Subcutaneous abdominal adipose tissue (tissue), 5 donors: ENCODE results near the gene LRCH1.
A peak's percentile ranks its signal among the peaks of the same experiment; 100 is the strongest.

ENCODE experiments used
- H3K27ac ChIP-seq: one replicate; pipeline ENCODE4 v1.7.0; 2013; ENCODE audit warnings: low read depth, mild to moderate bottlenecking, inconsistent platforms, low read length, moderate library complexity
- H3K27me3 ChIP-seq, 5 donors: one replicate each; pipeline ENCODE4 v1.7.0; 2013; ENCODE audit warnings: low read length in 5 of 5, inconsistent platforms in 1 of 5; ENCODE audit not compliant: control insufficient read depth in 5 of 5, insufficient read depth in 4 of 5
- H3K36me3 ChIP-seq, 5 donors: one replicate each; pipeline ENCODE4 v1.7.0; 2013; ENCODE audit warnings: low read length in 5 of 5; ENCODE audit not compliant: control insufficient read depth in 5 of 5, insufficient read depth in 5 of 5
- H3K4me1 ChIP-seq, 5 donors: one replicate each; pipeline ENCODE4 v1.7.0; 2013; ENCODE audit warnings: low read length in 5 of 5, mild to moderate bottlenecking in 3 of 5, moderate library complexity in 1 of 5; ENCODE audit not compliant: control insufficient read depth in 5 of 5, insufficient read depth in 5 of 5
- H3K4me3 ChIP-seq, 5 donors: one replicate each; pipeline ENCODE4 v1.7.0; 2013; ENCODE audit warnings: low read length in 5 of 5, low read depth in 1 of 5
- H3K9ac ChIP-seq, 5 donors: one replicate each; pipeline ENCODE4 v1.7.0; 2013; ENCODE audit warnings: low read length in 5 of 5, mild to moderate bottlenecking in 4 of 5, moderate library complexity in 3 of 5
- H3K9me3 ChIP-seq, 5 donors: one replicate each; pipeline ENCODE4 v1.7.0; 2013; ENCODE audit warnings: low read length in 5 of 5; ENCODE audit not compliant: control insufficient read depth in 5 of 5
- donor health status: healthy.
- donor health status: healthy.
- donor health status: healthy.
- donor health status: healthy.
- donor health status: healthy.

LRCH1 gene

GRCh38 chr13:46571189-46571908 lies 18.4 kb downstream of the LRCH1 start:
- Histone ChIP-seq H3K4me3 (no peak overlapping the region), H3K27me3 (no peaks in the 10 kb centered on the region), H3K9ac (no peak overlapping the region), H3K27ac (no peak overlapping the region), H3K4me1 (peaks cover 0 to 32% (median 16%) of the 10 kb centered on the region in 5 donors), H3K36me3 (no peaks in the 10 kb centered on the region), H3K9me3 (no peaks in the 10 kb centered on the region)

- Histone ChIP-seq H3K36me3 (no peaks in the 10 kb centered on the region), H3K9ac (no peak overlapping the region), H3K4me1 (peaks cover 0 to 34% (median 21%) of the 10 kb centered on the region in 5 donors), H3K27me3 (no peaks in the 10 kb centered on the region), H3K27ac (no peak overlapping the region), H3K4me3 (no peak overlapping the region), H3K9me3 (no peaks in the 10 kb centered on the region)
These were observed 19.1 kb downstream of the LRCH1 start for GRCh38 chr13:46571909-46572595.

- H3K36me3 ChIP-seq: no peaks in the 10 kb centered on the region
- peaks cover 0 to 42% (median 27%) of the 10 kb centered on the region in 5 donors for H3K4me1 ChIP-seq
- no peaks in the 10 kb centered on the region for H3K9me3 ChIP-seq
- no peak overlapping the region for H3K9ac ChIP-seq
- no peak overlapping the region for H3K27ac ChIP-seq
- H3K4me3 ChIP-seq: no peak overlapping the region
- H3K27me3 ChIP-seq: no peaks in the 10 kb centered on the region
These were observed 19.9 kb downstream of the LRCH1 start for GRCh38 chr13:46572752-46573431.

- no peak overlapping the region for H3K4me3 ChIP-seq
- no peak overlapping the region for H3K9ac ChIP-seq
- no peaks in the 10 kb centered on the region for H3K9me3 ChIP-seq
- H3K27ac ChIP-seq: no peak overlapping the region
- H3K27me3 ChIP-seq: no peaks in the 10 kb centered on the region
- H3K36me3 ChIP-seq: no peaks in the 10 kb centered on the region
- peaks cover 0 to 47% (median 27%) of the 10 kb centered on the region in 5 donors for H3K4me1 ChIP-seq
These were observed 22.4 kb downstream of the LRCH1 start for GRCh38 chr13:46575301-46575771.

- Histone ChIP-seq H3K27me3 (no peaks in the 10 kb centered on the region), H3K9ac (peak overlapping the region in 1 of 5 donors; percentile 25), H3K9me3 (no peaks in the 10 kb centered on the region), H3K27ac (no peak overlapping the region), H3K36me3 (no peaks in the 10 kb centered on the region), H3K4me1 (peaks cover 0 to 52% (median 27%) of the 10 kb centered on the region in 5 donors), H3K4me3 (peak overlapping the region in 1 of 5 donors; percentile 24)
These were observed 22.9 kb downstream of the LRCH1 start for GRCh38 chr13:46575818-46576221.

GRCh38 chr13:46576762-46577161 lies 23.8 kb downstream of the LRCH1 start:
- Histone ChIP-seq H3K4me3 (no peak overlapping the region), H3K27me3 (no peaks in the 10 kb centered on the region), H3K27ac (no peak overlapping the region), H3K4me1 (peaks cover 0 to 51% (median 27%) of the 10 kb centered on the region in 5 donors), H3K9me3 (no peaks in the 10 kb centered on the region), H3K9ac (no peak overlapping the region), H3K36me3 (no peaks in the 10 kb centered on the region)

- Histone ChIP-seq H3K9me3 (no peaks in the 10 kb centered on the region), H3K4me3 (no peak overlapping the region), H3K36me3 (no peaks in the 10 kb centered on the region), H3K9ac (no peak overlapping the region), H3K27me3 (no peaks in the 10 kb centered on the region), H3K4me1 (peaks cover 0 to 48% (median 27%) of the 10 kb centered on the region in 5 donors), H3K27ac (no peak overlapping the region)
These were observed 25.0 kb downstream of the LRCH1 start for GRCh38 chr13:46577696-46578589.

- Histone ChIP-seq H3K9me3 (no peaks in the 10 kb centered on the region), H3K36me3 (no peaks in the 10 kb centered on the region), H3K4me3 (no peak overlapping the region), H3K4me1 (peaks cover 0 to 48% (median 27%) of the 10 kb centered on the region in 5 donors), H3K9ac (no peak overlapping the region), H3K27me3 (no peaks in the 10 kb centered on the region), H3K27ac (no peak overlapping the region)
These were observed 25.6 kb downstream of the LRCH1 start for GRCh38 chr13:46578590-46578975.

GRCh38 chr13:46580362-46580839 lies 27.4 kb downstream of the LRCH1 start:
- H3K4me3 ChIP-seq: no peak overlapping the region
- no peaks in the 10 kb centered on the region for H3K36me3 ChIP-seq
- H3K27me3 ChIP-seq: no peaks in the 10 kb centered on the region
- H3K4me1 ChIP-seq: peaks cover 0 to 40% (median 22%) of the 10 kb centered on the region in 5 donors
- H3K9me3 ChIP-seq: no peaks in the 10 kb centered on the region
- no peak overlapping the region for H3K9ac ChIP-seq
- no peak overlapping the region for H3K27ac ChIP-seq
